Measurements from ENCODE around the gene MPO. TPM values are rescaled to one million over a fixed set of nuclear protein-coding genes. Genes with fewer than 3 reads are reported as not detected.
A peak's percentile ranks its signal among the peaks of the same experiment; 100 is the strongest.

The MPO gene
- total and polyA plus RNA-seq, 2 of the 8 experiments (the other 6 are each of a cell fraction or from before 2014, with no cell fraction given), result 0.06 to 0.74 TPM

GRCh38 chr17:58308985-58309917 lies 28.5 kb upstream of the MPO start:
- H4K91ac ChIP-seq (replicated peaks; ENCODE audit: insufficient read length, low read length), result no peak overlapping the region
- H3K79me2 ChIP-seq (ENCODE audit: control insufficient read depth in 1 of 2, insufficient read depth in 2 of 2, low read length in 2 of 2), result no peaks in the 10 kb centered on the region
- no peaks in the 10 kb centered on the region for H3K36me3 ChIP-seq (ENCODE audit: control insufficient read depth in 2 of 4, insufficient read depth in 4 of 4, low read length in 3 of 4)
- FAIRE-seq, result no peak
- peak in 1 of 2 experiments; percentile 39 for DNase-seq (ENCODE audit: low read depth in 1 of 2, low spot score in 2 of 2)
- no peak overlapping the region for H4K8ac ChIP-seq (ENCODE audit: extremely low read depth, insufficient read depth, low read length)
- H4K5ac ChIP-seq (ENCODE audit: insufficient read length, low read depth, low read length), result no peak overlapping the region
- 85% methylated on average over 21 of the region's 21 CpGs; no CpG with 5 or more reads in 1 of the 2 experiments for WGBS, 2 experiments (ENCODE audit: extremely low coverage in 1 of 2, insufficient coverage in 1 of 2, insufficient read length in 1 of 2, insufficient replicate concordance in 2 of 2, low coverage in 1 of 2, low lambda C conversion rate in 2 of 2, missing lambda C conversion rate in 1 of 2)
- no peak overlapping the region for H3K4me2 ChIP-seq (ENCODE audit: insufficient read depth in 1 of 2, low read depth in 2 of 2, low read length in 2 of 2)
- H2AK5ac ChIP-seq (ENCODE audit: low read depth, low read length), result no peak overlapping the region
- no peaks in the 10 kb centered on the region for H3K23me2 ChIP-seq (ENCODE audit: low read depth, low read length)
- H3K9ac ChIP-seq (replicated peaks in 1 of 4; ENCODE audit: extremely low read depth in 1 of 4, low read depth in 3 of 4, low read length in 3 of 4), result no peak overlapping the region
- H3K56ac ChIP-seq (replicated peaks; ENCODE audit: insufficient read length, low read depth, low read length), result no peak overlapping the region
- no peak overlapping the region for H2AFZ ChIP-seq (ENCODE audit: low read length)
- H3K23ac ChIP-seq (ENCODE audit: insufficient read length), result no peak overlapping the region
- peaks cover 0 to 11% (median 7%) of the 10 kb centered on the region in 4 experiments; a peak in 4 of 7 replicates for H3K4me1 ChIP-seq (replicated peaks in 1 of 4; ENCODE audit: control insufficient read depth in 3 of 4, insufficient read depth in 4 of 4, low read length in 3 of 4)
- ChIA-PET POLR2A (ENCODE audit: partially characterized antibody) (interaction anchor here (1.7 to 2.7 kb wide), 3 partner anchors 8 to 43 kb away, joined by 6 to 11 read pairs (median 9); partner anchors contain the start of gene SUPT4H1), CTCF (ENCODE audit: partially characterized antibody) (interaction anchor here (0.6 to 21.9 kb wide), 22 partner anchors 10 to 888 kb away, joined by 3 to 384 read pairs (median 4); partner anchors contain the start of genes MPO and RNF43)
- no peaks in the 10 kb centered on the region for H4K20me1 ChIP-seq (replicated peaks in 1 of 2; ENCODE audit: control insufficient read depth in 1 of 2, insufficient read depth in 2 of 2, low read length in 2 of 2)
- H3K9me3 ChIP-seq (ENCODE audit: insufficient read depth in 2 of 2, low read depth in 1 of 2, low read length in 1 of 2), result no peaks in the 10 kb centered on the region
- TF ChIP-seq SP1 (IDR thresholded peaks at IDR 0.05; ENCODE audit: low read depth, low read length), result no peak
- no peak for TF ChIP-seq EZH2 (IDR thresholded peaks at IDR 0.05; ENCODE audit: low read depth, low read length, severe bottlenecking)
- no peak overlapping the region for H2BK120ac ChIP-seq (replicated peaks; ENCODE audit: low read depth, low read length)
- no peak overlapping the region for H2BK15ac ChIP-seq (ENCODE audit: low read length)
- H2BK12ac ChIP-seq (ENCODE audit: low read depth, low read length), result 0 out of 2 replicates have a peak overlapping the region, but pooled peaks have one; percentile 27
- no peak overlapping the region for H2BK20ac ChIP-seq (ENCODE audit: low read length)
- no peaks in the 10 kb centered on the region for H3K79me1 ChIP-seq (ENCODE audit: low read depth, low read length)
- no peak overlapping the region for H3K4me3 ChIP-seq (ENCODE audit: extremely low read depth in 1 of 4, insufficient read depth in 2 of 4, low read depth in 3 of 4, low read length in 4 of 4)
- no peak overlapping the region for H3K14ac ChIP-seq (ENCODE audit: insufficient read length)
- no peak overlapping the region for H3K18ac ChIP-seq (ENCODE audit: extremely low read depth, low read length)
- H3K27me3 ChIP-seq (replicated peaks in 1 of 4; ENCODE audit: control insufficient read depth in 3 of 4, extremely low read depth in 1 of 4, insufficient read depth in 3 of 4, low read length in 3 of 4), result no peaks in the 10 kb centered on the region
- H2BK5ac ChIP-seq (ENCODE audit: low read depth, low read length), result no peak overlapping the region
- no peak overlapping the region for H3K4ac ChIP-seq (replicated peaks; ENCODE audit: insufficient read length, low read depth, low read length)
- no peak overlapping the region for H3K27ac ChIP-seq (ENCODE audit: low read depth, low read length)
